SK-N-SH (cell line): ENCODE data around the gene AOC1.

ENCODE experiments used
- EP300 ChIP-seq, 2 experiments: IDR thresholded peaks; 2 replicates each; pipeline versions ENCODE4 v1.4.0 to v1.6.1; 2012; ENCODE audit warnings: borderline replicate concordance in 1 of 2, low read depth in 1 of 2, low read length in 1 of 2
- FOXJ3 ChIP-seq: sonication (generic); formaldehyde crosslinking; IDR thresholded peaks from 2 replicates; pipeline ENCODE4 v1.5.1; 2020; ENCODE audit warnings: mild to moderate bottlenecking, missing genetic modification reagents
- MEF2A ChIP-seq: IDR thresholded peaks from 2 replicates; pipeline ENCODE4 v1.4.0; 2012; ENCODE audit warnings: low read depth, borderline replicate concordance
- MXI1 ChIP-seq: IDR thresholded peaks from 2 replicates; pipeline ENCODE4 v1.6.1; 2012; ENCODE audit warnings: mild to moderate bottlenecking, low read depth, low read length, improper control_type of control experiment
- NFIC ChIP-seq: IDR thresholded peaks from 2 replicates; pipeline ENCODE4 v1.4.0; 2012; ENCODE audit warnings: borderline replicate concordance
- POLR2AphosphoS5 ChIP-seq: IDR thresholded peaks from 2 replicates; pipeline ENCODE4 v1.6.1; 2012; ENCODE audit warnings: low read depth, low read length
- RCOR1 ChIP-seq: fragments of 150-350 bp; IDR thresholded peaks from 2 replicates; pipeline ENCODE4 v1.6.1; 2017; ENCODE audit warnings: antibody characterized with exemption, low read length
- TAF1 ChIP-seq: IDR thresholded peaks from 2 replicates; pipeline ENCODE4 v1.6.1; 2012; ENCODE audit warnings: low read depth, mild to moderate bottlenecking, low read length, moderate library complexity, borderline replicate concordance
- TCF12 ChIP-seq: IDR thresholded peaks from 2 replicates; pipeline ENCODE4 v1.4.0; 2012
- TEAD4 ChIP-seq: IDR thresholded peaks from 2 replicates; pipeline ENCODE4 v1.4.0; 2012; ENCODE audit warnings: mild to moderate bottlenecking, borderline replicate concordance; ENCODE audit not compliant: insufficient read depth
- USF2 ChIP-seq: fragments of 150-350 bp; IDR thresholded peaks from 2 replicates; pipeline ENCODE4 v1.6.1; 2017; ENCODE audit warnings: antibody characterized with exemption, low read length, low read depth, borderline replicate concordance
- TF ChIP-seq, protein P1 (sequence below): fragments of 200-600 bp; sonication (generic); IDR thresholded peaks from 2 replicates; pipeline ENCODE4 v1.6.1; 2017; ENCODE audit warnings: antibody characterized with exemption, mild to moderate bottlenecking, moderate library complexity

- no peak for TF ChIP-seq POLR2AphosphoS5
- no peak for TF ChIP-seq USF2
- TF ChIP-seq RCOR1 = no peak
- no peak for TF ChIP-seq NFIC
- TF ChIP-seq, protein P1, sequence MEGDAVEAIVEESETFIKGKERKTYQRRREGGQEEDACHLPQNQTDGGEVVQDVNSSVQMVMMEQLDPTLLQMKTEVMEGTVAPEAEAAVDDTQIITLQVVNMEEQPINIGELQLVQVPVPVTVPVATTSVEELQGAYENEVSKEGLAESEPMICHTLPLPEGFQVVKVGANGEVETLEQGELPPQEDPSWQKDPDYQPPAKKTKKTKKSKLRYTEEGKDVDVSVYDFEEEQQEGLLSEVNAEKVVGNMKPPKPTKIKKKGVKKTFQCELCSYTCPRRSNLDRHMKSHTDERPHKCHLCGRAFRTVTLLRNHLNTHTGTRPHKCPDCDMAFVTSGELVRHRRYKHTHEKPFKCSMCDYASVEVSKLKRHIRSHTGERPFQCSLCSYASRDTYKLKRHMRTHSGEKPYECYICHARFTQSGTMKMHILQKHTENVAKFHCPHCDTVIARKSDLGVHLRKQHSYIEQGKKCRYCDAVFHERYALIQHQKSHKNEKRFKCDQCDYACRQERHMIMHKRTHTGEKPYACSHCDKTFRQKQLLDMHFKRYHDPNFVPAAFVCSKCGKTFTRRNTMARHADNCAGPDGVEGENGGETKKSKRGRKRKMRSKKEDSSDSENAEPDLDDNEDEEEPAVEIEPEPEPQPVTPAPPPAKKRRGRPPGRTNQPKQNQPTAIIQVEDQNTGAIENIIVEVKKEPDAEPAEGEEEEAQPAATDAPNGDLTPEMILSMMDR = no peak
- no peak for TF ChIP-seq TCF12
- TF ChIP-seq TEAD4 = no peak
- no peak for TF ChIP-seq TAF1
- TF ChIP-seq EP300 (IDR thresholded peaks at IDR 0.05; ENCODE audit: borderline replicate concordance in 1 of 2, low read depth in 1 of 2, low read length in 1 of 2) = no peak
- no peak for TF ChIP-seq FOXJ3 (CRISPR knock-in tag)
- TF ChIP-seq MXI1 = no peak
- TF ChIP-seq MEF2A = no peak
These were observed 23.5 kb downstream of the AOC1 start for GRCh38 chr7:150875791-150876190.
